GM12892 (cell line): ENCODE measurements around the gene SORBS1.

Source experiments
- POLR2A ChIP-seq: IDR thresholded peaks from 2 replicates; pipeline ENCODE4 v1.6.1; 2011; ENCODE audit warnings: low read depth, low read length, control low read depth
- POLR2AphosphoS5 ChIP-seq: IDR thresholded peaks from 2 replicates; pipeline ENCODE4 v1.6.1; 2011; ENCODE audit warnings: low read depth, low read length, control low read depth
- TAF1 ChIP-seq: IDR thresholded peaks from 2 replicates; pipeline ENCODE4 v1.6.1; 2011; ENCODE audit warnings: low read depth, mild to moderate bottlenecking, control low read depth, low read length, borderline replicate concordance

GRCh38 chr10:95364342-95364741 is 196.8 kb downstream of the SORBS1 start:
- TF ChIP-seq POLR2A, result no peak
- TF ChIP-seq TAF1, result no peak
- TF ChIP-seq POLR2AphosphoS5, result no peak
